GM12891 (cell line): ENCODE data around the gene ITFG2.
"Not testable (repeated sequence)": the region's sequence is repeated elsewhere in the genome, so short reads cannot be mapped to it uniquely, and the experiment has no call there.

Source experiments
- DNase-seq: peaks from one replicate; pipeline ENCODE4 v3.0.0; 2011; ENCODE audit warnings: low spot score; ENCODE audit not compliant: insufficient read length
- FAIRE-seq: peaks from 2 replicates; lab custom pipeline; 2011; peaks lifted over from hg19 to GRCh38; lab: Jason Lieb, UNC
- PAX5 ChIP-seq: IDR thresholded peaks from 2 replicates; pipeline ENCODE4 v1.6.1; 2011; ENCODE audit warnings: low read length, moderate library complexity, mild to moderate bottlenecking; ENCODE audit not compliant: insufficient read depth, severe bottlenecking
- POLR2A ChIP-seq: IDR thresholded peaks from 2 replicates; pipeline ENCODE4 v1.6.1; 2011; ENCODE audit warnings: low read depth, low read length, control low read depth
- POLR2AphosphoS5 ChIP-seq: IDR thresholded peaks from 2 replicates; pipeline ENCODE4 v1.6.1; 2011; ENCODE audit warnings: low read depth, low read length, control low read depth
- POU2F2 ChIP-seq: IDR thresholded peaks from 2 replicates; pipeline ENCODE4 v1.6.1; 2011; ENCODE audit warnings: low read depth, mild to moderate bottlenecking, control low read depth, low read length, moderate library complexity
- SPI1 ChIP-seq: IDR thresholded peaks from 2 replicates; pipeline ENCODE4 v1.6.1; 2011; ENCODE audit warnings: low read depth, low read length, control low read depth
- TAF1 ChIP-seq: IDR thresholded peaks from 2 replicates; pipeline ENCODE4 v1.6.1; 2011; ENCODE audit warnings: low read depth, low read length, control low read depth

The ITFG2 gene

GRCh38 chr12:2858944-2859421, 46.5 kb downstream of the ITFG2 start:
- no peak for TF ChIP-seq PAX5
- TF ChIP-seq TAF1, result no peak
- no peak for TF ChIP-seq POU2F2
- no peak for TF ChIP-seq SPI1
- no peak for TF ChIP-seq POLR2AphosphoS5
- no peak for TF ChIP-seq POLR2A
- FAIRE-seq (no peak), DNase-seq (no peak)

GRCh38 chr12:2860170-2860569, 47.7 kb downstream of the ITFG2 start:
- FAIRE-seq, result no peak
- no peak for TF ChIP-seq POLR2AphosphoS5
- no peak for TF ChIP-seq PAX5
- no peak for TF ChIP-seq POLR2A
- TF ChIP-seq POU2F2, result no peak
- no peak for TF ChIP-seq TAF1
- no peak for TF ChIP-seq SPI1
- no peak for DNase-seq

GRCh38 chr12:2862876-2863275, 50.4 kb downstream of the ITFG2 start:
- TF ChIP-seq POLR2AphosphoS5 (no peak), SPI1 (no peak), PAX5 (no peak), POU2F2 (no peak), POLR2A (no peak), TAF1 (no peak)
- DNase-seq, result no peak
- no peak for FAIRE-seq

- not testable (repeated sequence) for FAIRE-seq, DNase-seq
Measured at GRCh38 chr12:2863402-2863801, 50.9 kb downstream of the ITFG2 start.

- no peak for FAIRE-seq
- TF ChIP-seq POLR2AphosphoS5 (no peak), SPI1 (no peak), POLR2A (no peak), POU2F2 (no peak), PAX5 (no peak), TAF1 (no peak)
- no peak for DNase-seq
Measured at GRCh38 chr12:2864198-2864597, 51.7 kb downstream of the ITFG2 start.

GRCh38 chr12:2868986-2869632, 56.6 kb downstream of the ITFG2 start:
- not testable (repeated sequence) for FAIRE-seq, DNase-seq
